Measurements from ENCODE around the gene ANKRD34C.

- TF ChIP-seq CTCF (optimal IDR thresholded peaks at IDR 0.05 in 1 of 3, IDR thresholded peaks at IDR 0.05 in 1 of 3, conservative IDR thresholded peaks at IDR 0.05 in 1 of 3; ENCODE audit: extremely low read depth in 1 of 3, insufficient read depth in 2 of 3, low read length in 3 of 3) (no peak), EZH2 (IDR thresholded peaks at IDR 0.05; ENCODE audit: low read length) (no peak)
Measured at GRCh38 chr15:79261836-79262235, 20.7 kb upstream of the ANKRD34C start.
